ENCODE data around the gene PSMA6.
"Not testable (repeated sequence)": the region's sequence is repeated elsewhere in the genome, so short reads cannot be mapped to it uniquely, and the experiment has no call there.

The PSMA6 gene

DNA sequence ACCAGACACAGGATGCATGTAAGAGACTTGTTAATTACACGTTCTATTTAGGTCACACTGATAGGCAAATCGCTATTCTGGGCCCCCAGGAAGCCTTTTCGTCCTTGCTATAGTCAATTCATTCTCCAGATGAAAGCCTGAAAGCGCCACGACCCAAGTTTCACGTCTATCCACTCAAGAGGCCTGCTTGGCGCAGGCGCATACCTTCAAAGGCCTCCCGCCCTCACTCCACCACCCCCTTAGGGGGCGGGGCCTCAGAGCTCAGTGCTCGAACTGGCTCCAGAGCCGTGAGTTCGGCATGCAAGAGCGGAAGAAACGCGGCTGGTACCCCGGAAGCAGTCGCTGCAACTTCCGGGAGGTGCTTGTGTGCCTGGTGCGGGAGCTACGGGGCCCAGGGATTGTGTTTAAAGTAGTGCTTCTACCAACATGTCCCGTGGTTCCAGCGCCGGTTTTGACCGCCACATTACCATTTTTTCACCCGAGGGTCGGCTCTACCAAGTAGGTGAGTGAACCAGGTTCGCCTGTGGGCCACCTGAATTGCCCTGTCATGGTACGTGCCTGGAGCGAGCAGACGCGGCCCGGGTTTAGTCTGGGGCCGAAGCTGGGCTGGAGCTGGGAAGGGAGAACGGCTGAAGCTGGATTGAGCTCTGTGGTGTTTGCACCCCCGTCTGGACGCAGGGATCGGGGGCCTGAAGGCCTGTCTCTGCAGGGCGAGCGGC is at the start of gene PSMA6:
Gene PSMA6 (plus strand): TSS at position 332 of the 719 bp plus-strand sequence. CDS start 95 bp downstream, at position 427.
- DNase-seq (ENCODE audit: low spot score), result peak; percentile 96

DNA sequence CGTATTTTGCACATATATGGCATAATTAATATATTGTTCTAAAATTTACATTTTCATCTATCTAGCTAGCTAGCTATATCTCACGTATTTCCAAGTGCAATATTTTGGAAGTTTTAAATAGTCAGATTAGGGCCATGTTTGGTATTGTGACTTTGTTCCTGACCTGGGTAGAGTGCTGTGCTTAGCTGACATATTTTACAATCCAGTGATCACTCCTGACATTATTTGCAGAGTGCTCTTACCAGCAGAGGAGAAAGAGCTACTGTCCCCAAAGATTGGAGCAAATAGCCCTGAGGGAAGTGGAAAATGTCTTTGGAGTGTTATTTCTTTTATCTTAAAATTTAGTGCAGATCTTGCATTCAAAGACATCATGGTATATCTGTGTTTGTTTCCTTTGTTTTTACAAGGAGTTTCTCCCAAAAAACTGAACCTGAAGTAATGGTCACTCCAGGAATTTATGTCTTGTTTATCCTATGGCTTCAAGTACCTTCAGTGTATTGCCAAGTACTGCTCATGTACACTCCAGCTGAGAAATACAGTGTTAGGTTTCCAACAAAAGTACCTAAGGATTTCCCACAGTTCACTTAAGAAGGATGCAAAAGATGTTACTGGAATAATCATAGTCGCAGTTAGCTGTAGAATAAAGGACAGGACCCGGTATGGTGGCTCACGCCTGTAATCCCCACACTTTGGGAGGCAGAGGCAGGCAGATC is 49.4 kb upstream of the PSMA6 start:
- no peak for DNase-seq (ENCODE audit: low spot score)

DNA sequence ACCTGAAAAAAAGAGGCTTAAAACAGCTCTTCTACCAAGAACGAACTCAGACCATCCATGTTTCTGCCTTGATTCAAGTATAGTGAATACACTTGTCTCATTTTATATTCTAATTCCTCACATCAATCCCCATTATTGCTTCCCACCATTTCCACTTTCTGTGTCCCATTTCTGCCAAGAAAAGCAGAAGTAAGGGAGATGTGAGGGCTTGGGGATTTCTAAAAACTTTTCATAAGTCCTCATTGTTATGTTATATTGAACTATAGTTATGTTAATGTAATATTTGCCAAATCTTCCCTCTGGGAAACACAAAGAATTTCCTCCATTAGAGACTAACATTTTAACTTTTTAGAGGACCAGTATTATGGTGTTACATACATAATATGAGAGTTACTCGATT is 48.2 kb upstream of the PSMA6 start:
- DNase-seq (ENCODE audit: low spot score), result no peak

DNA sequence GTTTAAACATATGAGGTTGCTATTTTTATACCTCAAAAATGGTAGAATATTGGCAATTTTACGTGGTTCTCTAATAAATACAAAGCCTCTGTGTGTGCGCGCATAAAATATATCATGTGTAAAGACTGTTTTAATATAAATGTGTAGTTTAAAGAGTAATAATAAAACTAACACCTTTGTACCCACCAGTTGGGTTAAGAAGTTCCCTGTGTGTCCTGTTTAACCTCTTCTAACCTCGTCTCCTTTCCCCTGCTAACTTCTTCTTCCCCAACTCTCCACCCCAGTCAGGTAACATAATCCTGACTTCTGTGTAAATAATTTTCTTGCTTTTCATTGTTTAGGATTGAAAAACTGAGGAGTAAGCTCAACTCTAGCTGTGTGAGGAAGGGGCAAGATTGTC is 47.6 kb upstream of the PSMA6 start:
- no peak for DNase-seq (ENCODE audit: low spot score)

DNA sequence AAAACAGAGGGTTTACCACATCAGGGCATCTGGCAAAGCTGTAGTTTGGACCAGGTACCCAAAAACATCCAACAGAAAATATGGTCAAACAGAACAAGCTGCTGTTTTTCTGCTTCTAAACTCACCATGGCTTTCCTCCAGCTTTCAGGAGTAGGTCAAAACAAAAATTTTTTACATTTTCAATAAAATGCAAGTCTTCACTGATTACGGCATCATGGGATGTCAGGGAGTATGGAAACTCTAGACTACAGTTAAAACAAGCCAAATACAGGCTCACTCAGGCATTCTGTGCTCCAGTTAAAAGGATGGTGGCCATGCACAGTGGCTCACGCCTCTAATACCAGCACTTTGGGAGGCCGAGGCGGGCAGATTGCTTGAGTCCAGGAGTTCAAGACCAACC is 47.1 kb upstream of the PSMA6 start:
- DNase-seq (ENCODE audit: low spot score), result no peak

DNA sequence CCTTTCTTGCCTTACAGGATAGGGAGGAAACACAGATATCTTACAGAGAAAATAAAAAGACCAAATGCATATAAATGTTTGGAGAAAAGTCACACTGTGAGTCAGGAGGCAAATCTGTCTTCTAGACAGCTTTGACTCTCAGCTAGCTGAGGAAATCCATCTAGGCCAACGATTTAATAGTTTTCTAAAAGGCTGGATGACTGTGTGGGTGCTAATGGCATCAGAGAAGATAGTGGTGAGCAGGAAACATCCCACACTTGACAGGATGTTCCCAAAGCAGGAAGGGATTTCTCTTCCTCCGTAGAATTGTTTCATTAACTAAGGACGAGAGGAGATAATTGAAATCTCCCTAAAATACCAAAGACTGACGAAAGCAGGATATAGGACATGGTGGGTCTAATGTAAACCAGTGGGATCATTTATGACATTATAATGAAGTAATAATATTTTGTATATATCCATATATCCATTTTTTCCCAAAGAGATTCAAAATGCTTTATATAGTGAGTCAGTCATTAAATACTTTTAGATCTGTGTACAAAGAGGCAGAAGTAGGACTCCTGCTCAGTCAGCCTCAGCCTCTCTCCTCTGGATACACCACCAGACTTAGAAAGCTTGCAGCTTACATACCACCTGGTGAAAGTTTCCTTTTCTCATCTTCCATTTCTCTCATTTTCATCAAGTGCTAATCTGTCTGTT is 44.3 kb upstream of the PSMA6 start:
- DNase-seq (ENCODE audit: low spot score), result no peak

GRCh38 chr14:35248476-35248788 is 43.8 kb upstream of the PSMA6 start:
- no peak for DNase-seq (ENCODE audit: low spot score)

DNA sequence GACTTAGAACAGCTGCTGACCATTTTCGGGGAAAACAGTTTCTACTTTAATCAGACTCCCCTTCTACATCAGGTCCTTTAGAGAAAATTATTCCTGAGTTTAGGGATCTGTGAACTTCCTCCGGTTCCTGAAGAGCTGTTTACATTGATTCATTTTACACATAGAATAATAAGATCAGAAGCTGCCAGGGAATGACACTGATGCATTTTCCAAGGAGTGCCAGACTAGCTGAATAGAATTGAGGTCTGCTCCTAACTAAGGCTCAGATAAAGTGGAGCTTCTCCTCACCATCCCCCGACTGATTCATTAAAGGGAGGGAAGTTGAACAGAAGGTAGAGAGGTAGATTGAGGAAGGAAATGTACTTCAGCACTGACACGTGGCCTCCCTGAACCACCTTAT is 41.9 kb upstream of the PSMA6 start:
- DNase-seq (ENCODE audit: low spot score), result no peak

DNA sequence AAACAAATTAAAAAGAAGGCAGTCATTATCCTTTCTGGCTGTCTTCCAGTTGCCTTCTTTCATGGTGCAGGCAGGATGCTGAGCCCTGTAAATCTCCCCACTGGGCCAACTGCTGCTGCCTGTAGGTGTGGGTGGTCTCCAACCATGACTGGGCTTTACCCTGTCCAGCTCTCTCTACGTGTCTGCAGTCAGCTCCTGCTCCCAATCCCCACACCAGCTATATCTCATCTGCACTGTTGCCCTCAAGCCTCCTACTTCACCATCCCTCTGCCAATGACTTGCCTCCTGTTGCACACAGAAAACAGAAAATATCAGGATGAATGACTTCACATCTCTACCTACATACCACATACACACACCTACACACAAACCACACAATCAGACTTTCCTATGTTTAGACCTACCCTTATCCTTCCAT is 39.7 kb upstream of the PSMA6 start:
- no peak for DNase-seq (ENCODE audit: low spot score)

- not testable (repeated sequence) for DNase-seq (ENCODE audit: low spot score)
Measured at GRCh38 chr14:35253056-35253455, 39.1 kb upstream of the PSMA6 start.

DNA sequence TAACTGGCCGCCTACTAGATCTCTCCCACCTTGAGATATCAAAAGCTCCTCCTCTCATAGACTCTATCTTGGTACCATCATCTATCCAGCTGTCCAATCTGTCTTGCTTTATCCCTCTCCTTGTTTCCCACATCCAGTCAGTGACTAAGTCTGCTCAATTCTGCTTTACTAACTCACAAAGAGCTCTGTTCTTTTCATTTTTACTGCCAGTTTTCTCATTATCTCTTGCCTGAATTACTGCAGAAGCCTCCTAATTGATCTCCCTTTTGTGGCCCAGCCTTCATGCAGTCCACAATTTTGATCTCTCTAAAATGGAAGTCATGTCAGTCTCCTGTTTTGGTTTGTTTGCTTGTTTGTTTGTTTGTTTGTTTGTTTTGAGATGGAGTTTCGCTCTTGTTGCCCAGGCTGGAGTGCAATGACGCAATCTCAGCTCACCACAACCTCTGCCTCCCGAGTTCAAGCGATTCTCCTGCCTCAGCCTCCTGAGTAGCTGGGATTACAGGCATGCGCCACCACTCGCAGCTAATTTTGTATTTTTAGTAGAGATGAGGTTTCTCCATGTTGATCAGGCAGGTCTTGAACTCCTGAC is 38.1 kb upstream of the PSMA6 start:
- not testable (repeated sequence) for DNase-seq (ENCODE audit: low spot score)

DNA sequence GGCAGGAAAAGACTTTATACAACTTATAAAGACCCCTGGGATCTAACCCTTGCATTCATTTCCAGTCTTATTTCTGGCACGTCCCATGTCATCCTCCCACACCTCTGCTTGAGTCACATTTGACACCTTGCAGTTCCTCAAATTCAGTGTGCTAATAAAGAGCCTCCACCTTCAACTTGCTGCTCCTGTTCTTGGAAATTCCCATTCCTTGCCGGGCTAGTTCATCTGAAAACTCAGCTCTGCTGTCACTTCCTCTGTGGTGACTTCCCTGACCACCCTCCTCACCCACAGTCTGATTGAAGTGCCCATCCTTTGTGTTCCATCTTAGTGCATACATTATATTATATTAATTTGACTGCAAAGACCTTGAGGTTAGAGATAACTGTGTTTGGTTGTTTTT is 37.4 kb upstream of the PSMA6 start:
- DNase-seq (ENCODE audit: low spot score), result no peak

- no peak for DNase-seq (ENCODE audit: low spot score)
Measured at GRCh38 chr14:35255711-35256110, 36.5 kb upstream of the PSMA6 start.

- peak; percentile 21 for DNase-seq (ENCODE audit: low spot score)
Measured at GRCh38 chr14:35257809-35258208, 34.4 kb upstream of the PSMA6 start.

DNA sequence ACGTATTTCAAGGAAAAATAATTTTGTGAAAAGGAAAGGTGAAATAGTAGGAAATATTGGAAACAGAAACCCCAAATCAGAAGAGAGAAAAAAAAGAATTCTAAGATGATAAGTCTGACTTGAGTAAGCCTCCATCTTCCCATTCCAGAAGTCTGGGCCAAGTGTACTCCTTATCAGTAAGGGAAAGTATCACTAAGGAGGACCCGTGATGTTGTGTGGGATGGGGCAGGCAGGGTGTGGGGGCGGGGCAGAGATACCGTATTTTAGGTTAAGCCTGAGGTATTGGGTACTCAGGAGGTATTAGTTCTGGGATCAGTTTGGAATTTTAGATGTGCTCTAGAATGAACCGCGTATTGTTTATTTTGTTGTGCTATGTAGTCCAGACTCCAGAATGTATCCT is 33.8 kb upstream of the PSMA6 start:
- DNase-seq (ENCODE audit: low spot score), result no peak

DNA sequence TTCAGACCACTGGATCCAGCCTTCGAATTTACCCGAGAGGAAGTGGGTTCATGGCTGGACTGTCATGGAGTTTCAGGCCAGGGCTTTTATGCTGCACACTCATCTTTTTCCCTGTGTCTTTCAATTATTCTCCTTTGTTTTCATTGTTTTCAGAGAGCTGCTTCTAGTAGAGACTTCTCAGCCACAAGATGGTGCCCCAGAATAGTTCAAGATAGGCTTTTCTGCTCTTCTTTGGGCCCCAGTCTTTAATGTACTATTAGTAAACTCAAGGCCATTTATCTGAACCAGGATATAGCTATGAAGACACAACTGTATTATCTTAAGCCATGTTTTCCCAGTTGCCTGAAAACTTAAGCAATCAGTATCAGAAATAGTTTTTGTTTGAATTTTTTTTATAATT is 30.4 kb upstream of the PSMA6 start:
- DNase-seq (ENCODE audit: low spot score), result no peak

DNA sequence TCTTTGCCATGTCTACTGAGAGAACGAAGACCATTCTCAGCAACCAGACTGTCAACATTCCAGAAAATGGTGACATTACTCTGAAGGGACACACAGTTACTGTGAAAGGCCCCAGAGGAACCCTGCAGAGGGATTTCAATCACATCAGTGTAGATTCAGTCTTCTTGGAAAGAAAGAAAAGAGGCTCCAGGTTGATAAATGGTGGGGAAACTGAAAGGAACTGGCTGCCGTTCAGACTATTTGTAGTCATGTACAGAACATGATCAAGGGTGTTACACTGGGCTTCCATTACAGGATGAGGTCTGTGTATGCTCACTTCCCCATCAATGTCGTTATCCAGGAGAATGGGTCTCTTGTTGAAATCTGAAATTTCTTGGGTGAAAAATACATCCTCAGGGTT is 29.7 kb upstream of the PSMA6 start:
- no peak for DNase-seq (ENCODE audit: low spot score)

GRCh38 chr14:35268946-35269345 is 23.2 kb upstream of the PSMA6 start:
- no peak for DNase-seq (ENCODE audit: low spot score)

DNA sequence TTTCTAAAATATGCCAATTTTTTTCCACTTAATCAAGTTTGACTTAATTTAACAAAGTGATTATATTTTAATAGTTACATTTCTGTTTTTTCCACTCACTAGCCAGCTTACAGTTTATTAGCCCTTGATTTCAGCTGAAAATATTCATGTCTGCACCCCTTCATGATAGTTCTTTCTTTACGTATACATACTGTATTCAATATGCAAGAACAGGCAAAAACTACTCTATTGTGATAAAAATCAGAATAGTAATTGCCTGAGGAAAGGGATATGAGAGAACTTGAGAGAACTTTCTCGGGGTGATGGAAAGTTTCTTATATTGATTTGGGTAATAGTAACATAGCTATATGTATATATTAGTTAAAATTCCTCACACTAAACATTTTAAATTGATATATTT is 17.4 kb upstream of the PSMA6 start:
- no peak for DNase-seq (ENCODE audit: low spot score)

DNA sequence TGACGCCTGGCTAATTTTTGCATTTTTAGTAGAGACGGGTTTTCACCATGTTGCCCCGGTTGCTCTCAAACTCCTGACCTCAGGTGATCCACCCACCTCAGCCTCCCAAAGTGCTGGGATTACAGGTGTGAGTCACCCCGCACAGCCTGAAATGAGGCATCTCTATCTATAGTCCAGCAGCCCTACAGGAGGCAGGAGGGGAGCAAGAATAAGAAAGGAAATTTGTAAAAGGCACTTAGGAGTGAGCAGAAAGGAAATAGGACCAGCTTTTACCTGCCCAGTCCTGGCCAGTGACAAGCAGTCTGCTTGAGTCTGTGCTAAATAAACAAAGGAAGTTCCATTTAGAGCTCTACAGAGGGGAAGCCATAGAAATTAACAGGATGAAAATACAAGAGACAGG is 15.0 kb upstream of the PSMA6 start:
- no peak for DNase-seq (ENCODE audit: low spot score)

GRCh38 chr14:35279369-35279768 is 12.8 kb upstream of the PSMA6 start:
- DNase-seq (ENCODE audit: low spot score), result no peak

- DNase-seq (ENCODE audit: low spot score), result no peak
Measured at GRCh38 chr14:35281341-35281740, 10.8 kb upstream of the PSMA6 start.

GRCh38 chr14:35284506-35284905 is 7.7 kb upstream of the PSMA6 start:
- no peak for DNase-seq (ENCODE audit: low spot score)

All from hepatic stellate cell (primary cell).